Retinal pigment epithelial cell (primary cell): ENCODE data around the gene LRRK1.
"Not testable (repeated sequence)": the region's sequence is repeated elsewhere in the genome, so short reads cannot be mapped to it uniquely, and the experiment has no call there.

Experiments
- DNase-seq: peaks from one replicate; pipeline ENCODE4 v3.0.0-alpha.2; 2010; ENCODE audit warnings: low read depth
- H3K4me3 ChIP-seq: 2 replicates; pipeline ENCODE4 v1.5.1; 2011; ENCODE audit warnings: mild to moderate bottlenecking, low read length, control low read depth, moderate library complexity
- TF ChIP-seq, protein P1 (sequence below): conservative IDR thresholded peaks from 2 replicates; pipeline ENCODE4 v1.5.1; 2011; ENCODE audit warnings: low read depth, low read length, control low read depth, inconsistent platforms

Gene LRRK1

DNA sequence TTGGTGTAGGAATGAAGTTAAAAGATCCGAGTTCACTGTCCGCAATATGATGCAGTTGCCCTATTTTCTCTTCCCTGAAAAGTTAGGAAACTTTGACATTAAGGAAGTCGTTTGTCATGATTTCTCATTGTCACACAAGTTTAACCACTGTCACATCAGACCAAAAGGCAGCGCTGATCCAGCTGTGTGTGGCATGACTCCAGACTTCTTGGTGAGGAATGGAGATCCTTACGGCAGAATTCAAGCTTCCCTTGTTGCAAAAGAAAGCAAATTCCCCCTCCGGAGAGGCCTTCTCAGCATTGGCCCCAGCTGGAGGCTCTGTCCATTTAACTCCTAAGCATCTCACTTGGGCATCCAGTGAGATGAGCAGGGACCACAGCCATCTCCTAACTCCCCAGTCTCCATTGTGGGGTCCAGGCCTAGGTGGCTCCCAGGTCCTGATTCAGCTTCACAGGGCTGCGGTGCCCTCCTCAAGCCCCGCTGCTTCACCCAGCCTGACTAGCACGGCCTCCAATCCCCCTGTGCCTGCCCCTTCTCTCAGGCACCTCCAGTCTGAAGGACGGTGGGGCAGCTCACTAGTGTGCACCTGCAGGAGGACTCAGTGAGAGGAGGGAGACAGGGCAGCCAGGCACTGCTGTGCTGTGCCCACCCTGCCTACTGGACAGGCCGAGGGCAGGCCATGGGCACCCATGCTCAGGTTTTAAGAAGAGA is 173.2 kb downstream of the LRRK1 start:
- TF ChIP-seq, protein P1, sequence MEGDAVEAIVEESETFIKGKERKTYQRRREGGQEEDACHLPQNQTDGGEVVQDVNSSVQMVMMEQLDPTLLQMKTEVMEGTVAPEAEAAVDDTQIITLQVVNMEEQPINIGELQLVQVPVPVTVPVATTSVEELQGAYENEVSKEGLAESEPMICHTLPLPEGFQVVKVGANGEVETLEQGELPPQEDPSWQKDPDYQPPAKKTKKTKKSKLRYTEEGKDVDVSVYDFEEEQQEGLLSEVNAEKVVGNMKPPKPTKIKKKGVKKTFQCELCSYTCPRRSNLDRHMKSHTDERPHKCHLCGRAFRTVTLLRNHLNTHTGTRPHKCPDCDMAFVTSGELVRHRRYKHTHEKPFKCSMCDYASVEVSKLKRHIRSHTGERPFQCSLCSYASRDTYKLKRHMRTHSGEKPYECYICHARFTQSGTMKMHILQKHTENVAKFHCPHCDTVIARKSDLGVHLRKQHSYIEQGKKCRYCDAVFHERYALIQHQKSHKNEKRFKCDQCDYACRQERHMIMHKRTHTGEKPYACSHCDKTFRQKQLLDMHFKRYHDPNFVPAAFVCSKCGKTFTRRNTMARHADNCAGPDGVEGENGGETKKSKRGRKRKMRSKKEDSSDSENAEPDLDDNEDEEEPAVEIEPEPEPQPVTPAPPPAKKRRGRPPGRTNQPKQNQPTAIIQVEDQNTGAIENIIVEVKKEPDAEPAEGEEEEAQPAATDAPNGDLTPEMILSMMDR = no peak
- no peak overlapping the region for H3K4me3 ChIP-seq

DNA sequence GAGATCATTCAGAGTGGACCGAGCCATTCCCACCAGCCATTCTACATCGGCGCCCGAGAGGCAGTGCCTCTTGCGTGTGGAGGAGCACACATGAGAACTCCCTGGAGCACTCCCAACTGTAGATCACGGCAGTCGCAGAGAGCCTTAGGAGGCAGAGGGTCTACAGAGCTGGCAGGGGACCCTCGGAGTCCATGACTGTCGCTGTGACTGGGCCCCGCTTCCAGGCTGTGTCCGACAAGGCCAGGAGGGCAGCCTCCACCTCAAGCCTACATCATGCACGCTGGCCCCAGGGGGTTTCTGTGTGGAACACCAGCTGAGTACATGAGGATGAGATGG is 173.7 kb downstream of the LRRK1 start:
- H3K4me3 ChIP-seq = no peak overlapping the region
- no peak for DNase-seq
- TF ChIP-seq, protein P1 = no peak

More for the DNA sequence above, 173.2 kb downstream of the LRRK1 start:
- DNase-seq = no peak

DNA sequence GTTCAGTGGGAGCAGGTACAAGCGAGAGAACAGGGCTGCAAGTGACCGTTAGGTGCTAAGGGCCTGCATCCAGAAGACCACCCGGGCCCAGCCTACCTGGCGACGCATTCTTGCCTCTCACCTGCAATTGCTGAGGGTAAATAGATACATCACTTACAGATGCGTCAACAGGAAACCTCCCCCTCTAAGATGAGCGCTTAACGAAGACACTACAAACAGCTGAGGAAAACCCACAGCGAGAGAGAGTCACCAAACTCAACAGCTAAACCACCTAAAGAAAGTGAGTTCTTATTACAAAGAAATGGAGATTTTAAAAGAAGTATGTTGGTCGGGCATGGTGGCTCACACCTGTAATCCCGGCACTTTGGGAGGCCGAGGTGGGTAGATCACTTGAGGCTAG is 174.8 kb downstream of the LRRK1 start:
- DNase-seq = no peak
- H3K4me3 ChIP-seq = no peak overlapping the region
- TF ChIP-seq, protein P1 = no peak

DNA sequence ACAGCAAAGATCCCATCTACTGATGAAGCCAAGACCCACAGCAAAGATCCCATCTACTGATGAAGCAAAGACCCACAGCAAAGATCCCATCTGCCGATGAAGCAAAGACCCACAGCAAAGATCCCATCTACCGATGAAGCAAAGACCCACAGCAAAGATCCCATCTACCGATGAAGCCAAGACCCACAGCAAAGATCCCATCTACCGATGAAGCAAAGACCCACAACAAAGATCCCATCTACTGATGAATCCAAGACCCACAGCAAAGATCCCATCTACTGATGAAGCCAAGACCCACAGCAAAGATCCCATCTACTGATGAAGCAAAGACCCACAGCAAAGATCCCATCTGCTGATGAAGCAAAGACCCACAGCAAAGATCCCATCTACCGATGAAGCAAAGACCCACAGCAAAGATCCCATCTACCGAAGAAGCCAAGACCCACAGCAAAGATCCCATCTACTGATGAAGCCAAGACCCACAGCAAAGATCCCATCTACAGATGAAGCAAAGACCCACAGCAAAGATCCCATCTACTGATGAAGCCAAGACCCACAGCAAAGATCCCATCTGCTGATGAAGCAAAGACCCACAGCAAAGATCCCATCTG is 176.7 kb downstream of the LRRK1 start:
- not testable (repeated sequence) for H3K4me3 ChIP-seq, DNase-seq

DNA sequence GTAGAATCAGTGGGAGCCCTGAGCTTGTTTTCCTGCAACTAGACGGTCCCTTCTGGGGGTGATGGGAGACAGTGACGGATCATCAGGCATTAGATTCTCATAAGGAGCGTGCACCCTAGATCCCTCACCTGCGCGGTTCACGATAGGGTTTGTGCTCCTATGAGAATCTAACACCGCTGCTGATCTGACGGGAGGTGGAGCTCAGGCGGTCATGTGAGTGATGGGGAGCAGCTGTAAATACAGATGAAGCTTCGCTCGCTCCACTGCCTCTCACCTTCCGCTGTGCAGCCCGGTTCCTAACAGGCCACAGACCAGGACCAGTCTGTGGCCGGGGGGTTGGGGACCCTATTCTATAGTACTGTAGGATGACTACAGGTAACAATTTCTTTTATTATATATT is 178.0 kb downstream of the LRRK1 start:
- DNase-seq = no peak
- TF ChIP-seq, protein P1 = no peak
- no peak overlapping the region for H3K4me3 ChIP-seq

DNA sequence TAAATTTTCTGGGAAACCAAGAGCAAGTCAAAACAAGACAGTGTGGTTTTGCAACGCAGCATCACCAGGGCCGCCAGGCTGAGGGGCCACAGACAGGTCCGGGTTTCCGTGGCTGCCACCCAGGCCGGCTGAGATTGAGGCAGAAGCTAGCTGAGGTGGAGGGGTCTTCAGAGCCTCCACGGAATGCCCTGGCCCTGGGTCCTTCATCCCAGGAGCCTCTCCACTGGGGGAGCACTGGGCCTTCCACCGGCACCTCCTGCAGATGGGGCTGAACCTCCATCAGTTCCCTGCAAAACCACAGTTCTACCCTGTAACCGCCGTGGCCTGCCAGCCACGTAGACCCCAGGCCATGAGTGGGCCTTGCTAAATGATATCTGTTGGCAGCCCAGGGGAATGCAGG is 180.0 kb downstream of the LRRK1 start:
- DNase-seq = no peak

DNA sequence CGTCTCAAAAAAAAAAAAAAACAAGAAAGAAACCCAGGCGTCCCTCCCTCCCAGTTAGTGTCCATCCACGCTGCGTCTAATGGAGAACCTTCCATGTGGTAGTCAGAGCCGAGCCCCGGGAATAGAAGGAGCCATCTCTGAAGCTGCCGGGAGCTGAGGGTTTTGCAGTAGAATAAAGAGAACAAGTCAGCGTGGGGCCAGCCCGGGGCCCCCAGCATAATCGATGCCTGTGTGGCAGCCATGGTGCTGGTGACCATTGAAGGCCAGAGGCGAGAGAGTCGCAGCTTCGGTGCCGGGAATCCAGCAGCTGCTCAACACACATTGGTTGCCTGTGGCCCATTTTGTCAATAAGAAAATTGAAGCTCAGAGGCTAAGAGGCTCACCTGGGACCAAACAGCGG is 181.0 kb downstream of the LRRK1 start:
- TF ChIP-seq, protein P1 = no peak
- DNase-seq = no peak
- H3K4me3 ChIP-seq = no peak overlapping the region

More for the DNA sequence above, 180.0 kb downstream of the LRRK1 start:
- TF ChIP-seq, protein P1 = no peak
- H3K4me3 ChIP-seq = no peak overlapping the region
